Measurements from ENCODE around the gene LGALS9C.
"Not testable (repeated sequence)": the region's sequence is repeated elsewhere in the genome, so short reads cannot be mapped to it uniquely, and the experiment has no call there.

The LGALS9C gene

DNA sequence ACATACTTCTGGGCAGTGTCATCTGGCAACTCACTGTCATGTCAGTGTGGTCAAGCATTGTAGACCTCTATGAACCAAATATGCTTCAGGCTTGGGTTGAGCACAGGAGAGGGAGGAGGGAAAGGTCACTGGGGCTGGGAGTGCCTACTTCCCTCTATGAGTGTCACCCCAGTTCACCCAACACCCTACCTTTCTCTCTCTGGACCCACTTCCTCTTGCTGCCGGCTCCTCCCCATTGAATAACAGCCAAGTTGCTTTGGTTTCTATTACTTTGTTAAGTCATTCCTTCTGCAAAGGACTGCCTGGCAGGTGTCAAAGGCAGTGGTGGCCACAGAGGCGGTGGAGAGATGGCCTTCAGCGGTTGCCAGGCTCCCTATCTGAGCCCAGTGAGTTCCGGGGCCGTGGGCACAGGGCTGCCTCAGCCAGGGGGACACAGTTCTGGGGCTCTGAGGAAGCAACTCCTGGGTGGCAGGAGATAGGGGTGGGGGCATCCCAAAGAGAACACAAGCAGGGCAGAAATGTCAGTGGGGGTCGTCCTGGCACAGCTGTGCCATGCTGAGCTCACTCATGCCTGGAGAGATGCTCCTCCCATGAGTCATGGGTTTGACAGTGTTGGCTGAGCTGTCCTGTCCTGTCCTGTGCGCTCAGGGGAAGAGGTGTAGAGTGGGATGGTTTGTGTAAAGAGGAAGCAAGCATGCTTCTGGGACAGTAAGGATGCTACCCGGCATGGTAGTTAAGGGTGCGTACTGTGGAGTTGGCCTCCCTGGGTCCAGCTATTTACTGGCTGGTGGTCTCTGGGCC, at the start of gene LGALS9C:
LGALS9C (plus strand) TSS at position 282 of the 801 bp plus-strand sequence; CDS start at position 348, 66 bp downstream.
- DNase-seq, result not testable (repeated sequence)

DNA sequence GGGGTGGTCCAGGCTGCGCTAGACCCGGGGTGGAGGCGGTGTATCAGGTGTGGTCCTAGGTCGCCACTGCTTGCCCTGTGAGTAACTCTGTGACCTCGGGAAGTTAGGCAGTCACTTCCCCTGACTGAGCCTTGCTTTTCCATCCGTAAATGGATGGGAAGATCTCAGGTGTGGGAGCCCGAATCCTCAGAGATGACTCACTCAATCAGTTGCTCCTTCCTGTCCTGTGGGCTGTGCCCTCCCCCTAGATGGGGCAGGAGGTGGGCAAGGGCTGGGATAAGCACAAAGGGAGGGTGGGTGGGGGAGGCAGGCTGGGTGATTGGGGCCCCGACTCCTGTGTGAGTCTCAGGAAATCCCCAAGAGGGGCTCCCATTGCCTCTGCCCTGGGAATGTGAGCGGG, 44.4 kb upstream of the LGALS9C start:
- not testable (repeated sequence) for DNase-seq

DNA sequence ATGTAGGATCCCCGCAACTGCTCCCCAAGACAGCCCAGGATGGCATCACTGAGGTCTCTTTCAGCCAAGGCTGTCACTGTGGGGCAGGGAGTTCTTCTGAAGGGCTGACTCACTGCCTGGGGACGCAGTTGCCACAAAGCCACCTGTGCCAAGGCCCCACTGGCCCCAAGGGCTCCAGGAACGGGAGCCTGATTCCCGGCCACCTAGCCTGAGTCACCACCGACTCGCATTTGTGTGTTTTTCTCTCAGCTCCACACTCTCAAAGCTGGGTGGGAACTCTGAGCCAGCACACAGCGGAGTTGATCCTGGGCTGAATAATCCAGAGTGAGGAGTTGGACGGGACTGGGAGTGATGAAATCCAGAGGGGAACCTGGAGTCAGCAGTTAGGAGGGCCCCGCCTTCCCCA, 37.1 kb upstream of the LGALS9C start:
- not testable (repeated sequence) for DNase-seq

DNA sequence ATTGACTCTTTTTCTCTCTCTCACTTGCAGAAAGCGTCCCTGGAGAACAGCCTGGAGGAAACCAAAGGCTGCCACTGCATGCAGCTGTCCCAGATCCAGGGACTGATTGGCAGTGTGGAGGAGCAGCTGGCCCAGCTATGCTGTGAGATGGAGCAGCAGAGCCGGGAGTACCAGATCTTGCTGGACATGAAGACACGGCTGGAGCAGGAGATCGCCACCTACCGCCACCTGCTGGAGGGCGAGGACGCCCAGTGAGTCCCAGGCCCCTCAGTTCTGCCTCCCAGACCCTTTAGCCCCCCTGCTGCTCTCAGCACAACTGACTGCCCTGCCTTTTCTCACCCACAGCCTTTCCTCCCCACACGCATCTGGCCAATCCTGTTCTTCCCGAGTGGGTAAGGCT, 34.5 kb upstream of the LGALS9C start:
- DNase-seq, result not testable (repeated sequence)

DNA sequence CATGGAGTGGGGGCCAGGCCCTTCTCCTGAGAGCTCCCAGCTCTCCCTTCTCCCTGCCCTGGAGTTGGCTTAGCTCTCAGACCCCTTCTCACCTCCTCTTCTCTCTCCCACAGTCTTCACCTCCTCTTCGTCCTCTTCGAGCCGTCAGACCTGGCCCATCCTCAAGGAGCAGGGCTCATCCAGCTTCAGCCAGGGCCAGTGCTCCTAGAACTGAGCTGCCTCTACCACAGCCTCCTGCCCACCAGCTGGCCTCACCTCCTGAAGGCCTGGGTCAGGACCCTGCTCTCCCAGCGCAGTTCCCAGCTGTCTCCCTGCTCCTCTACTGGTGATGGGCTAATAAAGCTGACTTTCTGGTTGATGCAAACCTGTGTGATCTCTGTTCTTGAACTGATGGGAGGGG, 34.1 kb upstream of the LGALS9C start:
- not testable (repeated sequence) for DNase-seq

DNA sequence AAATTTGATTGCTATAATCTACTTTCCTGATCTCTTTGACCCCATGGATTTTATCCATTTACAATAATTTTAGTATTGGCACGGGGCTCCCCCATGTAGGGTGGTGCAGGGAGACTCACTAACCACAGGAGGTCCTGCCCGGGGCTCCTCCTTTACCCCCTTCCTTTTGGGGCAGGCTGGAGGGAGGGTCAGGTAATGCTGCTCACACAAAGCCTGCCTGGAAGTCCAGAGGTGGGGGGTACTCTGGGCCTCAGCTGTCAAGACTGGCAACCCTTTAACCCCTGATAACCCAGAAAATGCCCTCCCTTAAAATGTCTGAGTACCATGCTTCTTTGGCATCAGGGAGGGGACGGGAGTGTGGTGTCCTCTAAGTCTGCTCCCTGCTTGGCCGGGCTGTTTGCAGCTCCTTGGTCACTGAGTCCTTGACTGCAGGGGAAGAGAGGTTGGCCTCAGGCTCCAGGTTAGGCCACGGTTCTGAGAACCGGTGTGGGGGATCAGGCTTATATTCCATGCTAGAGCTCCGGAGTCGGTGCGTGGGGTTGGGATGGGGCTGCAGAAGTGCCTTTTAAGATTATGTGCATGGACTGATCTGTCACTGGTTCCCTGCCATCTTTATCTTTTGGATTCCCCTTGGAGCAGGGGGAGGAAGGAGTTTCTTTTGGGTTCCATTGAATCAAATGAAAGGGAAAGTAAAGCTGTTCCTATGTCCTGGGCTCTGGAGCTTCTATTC, 28.9 kb upstream of the LGALS9C start:
- not testable (repeated sequence) for DNase-seq

DNA sequence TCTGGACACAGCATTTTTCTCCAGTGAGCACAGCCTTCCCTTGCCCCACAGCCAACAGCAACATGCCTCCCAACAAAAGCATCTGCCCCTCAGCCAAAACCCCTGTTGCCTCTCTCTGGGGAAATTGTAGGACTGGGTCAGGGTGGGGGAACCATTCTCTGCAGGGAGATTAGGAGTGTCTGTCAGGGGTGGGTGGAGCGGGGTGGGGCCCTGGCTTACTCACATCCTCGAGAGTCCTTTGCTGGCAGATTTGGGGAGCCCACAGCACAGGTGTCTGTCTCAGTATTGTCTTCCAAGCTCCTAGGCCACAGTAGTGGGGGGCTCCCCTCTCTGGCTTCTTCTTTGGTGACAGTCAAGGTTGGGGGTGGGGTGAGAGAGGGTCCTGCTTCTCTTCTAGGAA, 28.3 kb upstream of the LGALS9C start:
- DNase-seq, result not testable (repeated sequence)

DNA sequence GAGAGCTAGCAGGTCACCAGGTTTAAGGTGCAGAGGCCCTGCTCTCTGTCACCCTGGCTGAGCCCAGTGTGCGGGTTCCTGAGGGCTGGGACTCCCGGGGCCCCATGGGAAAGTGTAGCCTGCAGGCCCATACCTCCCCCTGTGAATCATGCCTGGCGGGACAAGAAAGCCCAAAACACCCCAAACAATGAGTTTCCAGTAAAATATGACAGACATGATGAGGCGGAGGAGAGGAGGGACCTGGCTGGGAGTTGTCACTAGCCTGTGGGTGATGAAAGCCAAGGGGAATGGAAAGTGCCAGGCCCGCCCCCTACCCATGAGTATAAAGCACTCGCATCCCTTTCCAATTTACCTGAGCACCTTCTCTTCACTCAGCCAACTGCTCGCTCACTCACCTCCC, 26.8 kb upstream of the LGALS9C start:
- DNase-seq, result not testable (repeated sequence)

DNA sequence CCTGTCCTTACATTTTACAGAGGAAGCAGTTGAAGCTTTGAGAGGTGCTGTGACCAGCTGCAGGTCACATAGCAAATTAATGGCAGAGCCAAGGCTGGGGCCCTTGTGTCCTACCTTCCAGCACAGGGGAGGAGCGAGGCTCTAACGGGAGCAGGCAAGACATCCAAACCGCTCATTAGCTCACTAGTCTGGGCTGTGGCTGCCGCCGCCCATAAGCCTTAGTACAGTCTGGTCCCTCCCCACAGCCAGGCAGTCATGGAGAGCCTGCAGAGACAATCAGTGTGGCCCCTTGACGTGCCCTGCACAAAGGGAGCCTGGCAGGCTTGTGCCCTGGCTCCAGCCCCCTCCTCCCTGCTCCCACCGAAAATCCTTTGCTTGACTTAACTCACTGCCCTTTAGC, 25.6 kb upstream of the LGALS9C start:
- DNase-seq, result not testable (repeated sequence)

DNA sequence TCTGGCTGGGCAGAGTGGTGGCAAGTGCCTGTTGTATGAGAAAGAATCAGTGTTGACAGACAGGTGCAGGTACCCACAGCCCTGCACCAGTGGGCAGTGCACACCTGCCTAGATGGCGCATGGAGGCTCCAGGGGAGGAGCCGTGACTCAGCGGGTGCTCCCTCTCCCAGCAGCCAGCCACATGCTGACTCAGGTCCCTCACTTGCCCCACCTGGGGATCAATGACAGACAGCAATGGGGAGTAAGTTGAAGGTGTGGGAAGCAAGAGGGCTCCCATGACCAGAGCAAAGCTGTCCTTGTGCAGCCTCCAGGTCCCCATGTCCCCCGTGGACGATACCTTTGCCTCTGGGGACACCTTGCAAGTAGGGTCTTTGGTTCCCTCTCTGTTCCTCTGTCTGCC, 24.6 kb upstream of the LGALS9C start:
- not testable (repeated sequence) for DNase-seq

DNA sequence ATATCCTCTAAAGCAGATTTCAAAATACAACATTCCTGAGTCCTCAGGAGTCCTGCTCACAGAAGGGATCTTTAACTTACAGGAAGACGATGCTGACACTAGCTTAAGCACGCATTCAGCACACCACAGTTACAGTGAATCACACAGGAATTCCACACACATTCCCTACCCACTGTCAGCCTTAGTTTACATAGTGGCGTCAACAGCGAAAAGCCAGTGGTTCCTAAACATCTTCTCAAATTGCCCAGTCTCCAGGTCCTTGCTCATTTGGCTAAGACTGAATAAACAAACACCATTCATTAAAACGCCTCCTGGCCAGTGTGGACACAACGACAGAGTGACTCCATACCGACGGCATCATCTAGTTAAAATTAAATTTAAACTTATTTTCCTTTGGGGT, 17.6 kb upstream of the LGALS9C start:
- not testable (repeated sequence) for DNase-seq

DNA sequence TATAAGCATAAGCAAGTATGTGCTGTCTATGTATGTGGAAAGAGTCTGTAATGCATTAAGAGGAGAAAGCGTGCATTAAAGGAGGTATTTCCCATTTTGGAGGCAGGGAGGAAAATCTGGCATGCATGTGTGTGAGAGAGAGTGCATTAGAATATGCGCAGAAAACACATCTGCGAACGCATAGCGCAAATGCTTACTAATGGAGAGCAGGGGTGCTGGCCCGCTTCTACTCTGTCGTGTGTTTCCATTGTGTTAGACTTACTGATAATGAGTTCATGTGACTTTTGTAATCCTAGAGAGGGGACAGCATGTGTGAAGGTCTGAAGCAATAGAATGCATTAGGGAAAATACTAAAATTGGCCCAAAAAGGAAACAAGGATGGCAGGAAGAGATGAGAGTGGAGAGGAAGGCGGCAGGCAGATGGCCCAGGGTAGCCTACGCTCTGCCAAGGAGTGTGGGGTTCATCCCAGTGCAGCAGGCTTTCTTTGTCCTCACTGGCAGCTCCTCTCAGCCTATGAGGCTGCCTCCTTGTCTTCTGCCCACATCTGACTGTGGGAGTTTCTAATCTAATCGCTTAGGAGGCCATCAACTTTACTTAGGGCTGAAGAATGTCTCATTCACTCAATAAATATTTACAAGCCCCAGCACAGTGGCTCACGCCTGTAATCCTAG, 12.6 kb upstream of the LGALS9C start:
- DNase-seq, result not testable (repeated sequence)

DNA sequence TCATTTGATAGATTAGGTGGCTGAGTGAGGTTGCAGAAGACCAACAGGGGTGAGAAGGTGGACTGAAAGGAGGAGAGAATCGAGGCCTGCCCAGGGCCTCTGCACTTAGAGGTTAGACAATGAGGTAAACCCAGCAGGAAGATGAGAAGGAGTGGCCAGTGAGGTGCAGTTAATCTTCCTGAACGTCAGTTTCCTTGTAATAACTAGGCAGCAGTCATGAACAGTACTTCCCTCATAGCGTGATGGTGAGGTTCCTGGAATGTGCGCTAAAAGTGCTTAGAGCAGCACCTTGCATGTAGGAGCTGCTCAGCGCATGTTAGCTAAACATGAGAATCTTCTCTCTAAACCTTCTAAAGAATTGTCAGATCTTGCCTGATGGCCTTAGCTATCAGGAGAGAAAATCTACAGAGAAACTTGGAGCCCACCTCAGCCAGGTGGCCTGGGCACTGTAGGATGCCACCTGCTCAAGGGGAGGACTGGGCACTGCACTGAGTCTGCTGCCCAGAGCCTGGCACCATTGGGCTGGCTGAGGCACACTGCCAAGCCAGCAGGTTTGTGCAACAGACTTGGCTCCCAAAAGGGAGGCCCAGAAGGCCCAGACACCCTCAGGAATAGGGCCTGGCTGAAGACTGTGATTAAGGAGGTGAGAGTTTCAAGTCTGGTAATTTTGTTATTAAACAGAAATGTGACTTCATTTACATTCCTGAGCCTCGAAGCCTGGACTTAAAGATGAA, 10.2 kb upstream of the LGALS9C start:
- not testable (repeated sequence) for DNase-seq

DNA sequence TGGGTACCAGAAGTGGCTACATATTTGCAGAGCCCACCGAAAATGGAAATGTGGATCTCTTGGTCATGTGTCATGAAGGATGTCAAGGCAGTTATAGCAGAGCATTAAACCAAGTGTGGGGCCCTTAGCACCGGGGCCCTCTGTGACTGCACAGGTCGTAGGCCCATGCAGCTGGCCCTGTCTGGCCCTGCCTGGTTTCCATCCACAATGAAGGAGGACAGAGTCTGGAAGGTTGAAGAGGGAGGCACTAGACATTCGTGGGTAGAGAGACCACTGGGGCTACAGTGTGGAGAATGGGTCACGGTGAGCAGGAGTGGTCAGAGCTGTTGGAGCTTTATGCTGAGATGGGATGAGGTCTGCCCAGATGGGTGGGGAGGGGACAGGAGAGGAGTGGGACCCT, 9.6 kb upstream of the LGALS9C start:
- not testable (repeated sequence) for DNase-seq

DNA sequence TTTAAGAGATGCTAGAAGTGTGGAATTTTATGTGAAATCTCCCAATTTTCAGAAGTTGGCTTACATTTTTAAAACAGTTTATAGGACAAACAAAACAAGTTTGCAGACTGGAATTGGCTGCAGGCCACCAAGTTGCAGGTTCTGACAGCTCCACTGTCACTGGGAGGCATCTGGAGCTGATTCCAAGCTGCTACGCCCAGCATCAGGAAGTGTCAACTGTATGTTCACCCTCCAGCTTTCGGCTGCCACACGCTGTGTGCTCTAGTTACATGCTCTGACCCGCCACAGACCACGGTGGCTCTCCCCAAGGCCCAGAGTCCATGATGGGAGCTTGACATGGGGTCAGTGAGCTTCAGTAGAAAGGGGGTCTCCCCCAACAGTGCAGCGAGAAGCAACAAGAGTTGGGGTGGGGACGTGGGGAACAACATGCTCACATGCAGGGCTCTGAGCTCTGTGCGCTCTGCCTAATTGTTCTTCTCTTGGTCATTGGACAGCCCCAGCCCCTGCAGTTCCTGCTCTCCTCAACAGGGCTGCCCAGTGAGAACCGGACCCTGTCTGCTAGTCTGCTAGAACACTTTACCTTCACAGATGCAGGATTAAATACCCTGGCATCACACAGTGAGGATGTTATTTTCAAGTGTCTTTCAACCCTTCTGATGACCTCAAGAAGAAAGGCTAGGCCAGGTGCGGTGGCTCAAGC, 8.0 kb upstream of the LGALS9C start:
- DNase-seq, result not testable (repeated sequence)

DNA sequence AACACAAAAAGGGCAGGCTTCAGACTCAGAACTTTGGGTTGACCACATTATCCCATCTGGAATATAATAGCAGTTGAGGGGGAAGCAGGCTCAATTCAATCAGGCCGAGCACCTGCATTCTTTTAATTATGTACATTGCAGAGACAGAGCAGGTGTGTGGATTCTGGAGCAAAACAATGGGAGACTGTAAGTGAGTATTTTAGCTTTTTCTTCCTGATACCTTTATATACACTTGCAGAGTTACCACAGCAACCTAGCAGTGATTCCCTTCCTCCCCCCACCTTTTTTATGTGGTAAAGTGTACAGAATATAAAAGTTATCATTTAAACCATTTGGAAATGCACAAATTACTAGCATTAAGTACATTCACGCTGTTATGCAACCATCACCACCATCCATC, 6.8 kb upstream of the LGALS9C start:
- not testable (repeated sequence) for DNase-seq

DNA sequence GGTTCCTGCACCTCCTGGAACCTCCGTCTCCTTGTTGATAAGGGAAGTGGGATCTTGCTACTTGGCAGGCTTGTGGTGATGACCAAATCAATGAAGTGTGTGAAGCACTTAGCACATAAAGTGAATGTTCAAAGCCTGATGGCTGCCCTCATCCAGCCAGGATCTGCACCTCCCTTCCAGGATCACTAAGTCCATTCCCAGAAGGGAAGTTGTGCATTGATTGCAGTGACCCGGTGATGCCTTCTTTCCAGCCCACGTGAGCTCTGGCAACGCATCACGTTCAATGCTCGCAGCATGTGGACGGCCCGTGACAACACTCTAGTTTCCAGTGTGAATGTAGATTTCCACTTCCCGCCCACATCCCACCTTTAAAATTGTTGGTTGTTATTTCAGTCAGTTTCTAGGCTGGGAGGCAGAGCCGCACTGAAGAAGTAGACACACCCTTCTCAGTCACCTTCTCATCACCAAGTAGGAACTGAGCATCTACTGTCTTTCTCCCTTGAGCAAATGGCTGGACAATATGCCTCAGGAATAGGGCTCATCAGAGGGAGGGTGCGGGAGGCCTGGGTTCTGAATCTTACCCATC, 6.2 kb upstream of the LGALS9C start:
- DNase-seq, result not testable (repeated sequence)

DNA sequence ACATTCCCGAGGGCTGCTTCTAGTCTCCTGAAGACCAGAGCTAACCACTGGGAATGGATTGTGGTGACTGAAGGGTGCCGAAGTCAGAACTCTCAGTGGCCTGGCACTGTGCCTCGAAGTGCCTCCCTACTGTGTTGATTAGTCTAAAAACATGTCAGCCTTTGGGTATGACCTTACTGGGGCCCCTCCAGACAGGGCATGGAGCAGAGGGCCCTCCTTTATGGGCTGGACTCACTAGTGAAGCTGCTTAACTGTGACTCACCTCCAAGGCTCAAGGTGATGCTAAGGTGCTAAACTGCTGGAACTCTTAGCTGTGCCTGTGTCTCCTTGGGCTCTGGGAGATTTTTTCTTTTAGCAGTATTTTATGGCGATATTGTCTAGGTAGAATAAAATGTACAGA, 2.6 kb upstream of the LGALS9C start:
- not testable (repeated sequence) for DNase-seq

DNA sequence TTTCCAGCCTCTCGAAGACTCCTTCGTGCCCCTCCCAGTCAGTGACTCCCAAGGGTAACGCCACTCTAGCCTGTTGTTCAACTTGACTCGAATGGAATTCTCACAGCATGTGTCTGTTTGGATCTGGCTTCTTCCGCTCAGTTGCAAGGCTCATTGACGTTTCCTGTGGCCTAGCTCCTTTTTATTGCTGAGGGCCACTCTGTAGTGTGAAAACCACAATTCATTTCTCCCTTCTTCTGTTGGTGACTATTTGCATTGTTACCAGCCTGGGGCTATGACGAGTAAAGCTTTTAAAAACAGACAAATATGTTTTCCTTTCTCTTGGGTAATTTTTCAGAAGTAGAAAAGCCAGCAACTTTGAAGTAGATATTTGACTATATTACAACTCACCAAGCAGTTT, 1.8 kb upstream of the LGALS9C start:
- not testable (repeated sequence) for DNase-seq

DNA sequence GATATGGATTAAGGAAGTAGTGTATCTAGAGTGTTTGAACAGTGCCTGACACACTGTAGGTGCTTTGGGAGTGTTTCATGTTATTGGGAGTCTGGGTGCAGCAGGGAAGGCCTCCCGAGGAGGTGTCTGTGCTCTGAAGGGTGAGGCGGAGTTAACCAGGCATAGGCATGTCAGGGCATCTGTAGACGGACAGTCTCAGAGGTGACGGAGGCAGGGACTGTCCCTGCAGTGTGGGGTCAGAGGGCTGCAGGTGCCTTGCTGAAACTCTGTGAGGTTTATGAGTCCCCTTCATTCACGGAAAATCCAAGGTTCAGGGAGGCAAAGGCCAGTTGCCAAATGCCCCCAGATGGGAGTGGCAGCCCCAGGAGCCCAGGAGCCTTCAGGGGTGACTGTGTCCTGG, 778 bp downstream of the LGALS9C start:
- DNase-seq, result not testable (repeated sequence)

DNA sequence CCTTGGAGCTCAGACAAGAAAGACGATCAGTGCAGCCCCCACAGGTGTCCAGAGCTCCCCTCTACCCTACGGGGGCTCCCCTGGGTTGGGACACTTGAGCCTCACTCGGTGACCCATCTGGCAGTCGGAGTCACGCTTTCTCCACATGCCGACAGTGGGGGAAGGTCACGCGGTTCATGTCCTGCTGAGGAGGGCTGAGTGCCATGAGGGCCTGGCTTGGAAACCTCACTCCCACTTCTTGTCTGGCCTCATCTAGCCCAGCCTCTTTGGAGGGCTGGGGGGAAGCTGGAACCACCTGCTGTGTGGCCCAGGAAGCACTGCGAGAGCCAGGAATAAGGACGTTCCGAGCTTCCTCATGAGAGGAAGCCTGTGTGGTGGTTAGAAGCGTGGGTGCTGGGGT, 1.8 kb downstream of the LGALS9C start:
- DNase-seq, result not testable (repeated sequence)
